ENCODE measurements around the gene PPP3R1. TPM values are rescaled to one million over a fixed set of nuclear protein-coding genes. Genes with fewer than 3 reads are reported as not detected.
A peak's percentile ranks its signal among the peaks of the same experiment; 100 is the strongest.

Gene PPP3R1
- total and polyA plus RNA-seq, 2 donors (not counting 3 experiments of a cell fraction or from before 2014, with no cell fraction given), result 8.4 to 62.2 TPM

DNA sequence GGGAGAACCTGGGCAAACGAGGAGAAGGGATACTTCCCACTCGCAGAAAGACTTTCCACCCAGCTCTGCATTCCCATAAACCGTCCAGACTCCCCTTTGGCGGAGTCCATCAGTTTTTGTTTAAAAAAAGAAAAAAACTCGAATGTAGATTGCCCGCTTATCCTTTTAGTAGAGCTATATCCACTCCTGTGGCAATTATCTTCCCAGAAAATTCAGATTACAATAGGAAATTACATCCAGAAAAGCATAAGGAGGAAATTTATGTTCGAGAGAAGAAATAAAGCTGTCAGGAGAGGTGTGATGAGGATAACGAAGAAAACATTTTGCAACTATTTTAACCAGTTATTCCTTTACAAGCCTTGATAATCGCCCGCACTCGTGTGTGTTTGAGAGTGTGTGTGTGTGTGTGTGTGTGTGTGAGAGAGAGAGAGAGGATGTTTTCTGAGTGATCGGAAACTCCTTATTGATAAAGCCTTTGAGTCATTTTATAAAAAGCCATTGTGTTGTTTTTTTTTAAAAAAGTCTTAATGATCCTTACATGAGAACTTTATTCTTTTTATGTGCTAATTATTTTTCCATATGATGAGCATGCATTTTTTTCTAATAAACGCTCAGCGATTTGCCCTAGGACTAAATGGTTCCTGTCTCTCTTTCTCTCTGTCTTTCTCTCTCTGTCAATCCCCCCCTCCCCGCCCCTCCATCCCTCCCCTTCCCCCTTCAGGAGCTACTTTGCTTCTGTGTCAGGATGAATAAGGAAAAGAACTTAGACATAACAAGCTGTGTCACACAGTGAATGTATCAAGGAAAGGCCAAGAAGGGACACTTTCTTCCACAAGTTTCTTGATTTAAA is 1.1 kb upstream of the PPP3R1 start:
- dilution Hi-C loops (cut with MboI; ENCODE audit: extremely low pct_ligation_motif_present, low sequenced_read_pairs), result no loop called here
- Histone ChIP-seq H3K9me3 (replicated peaks; ENCODE audit: control insufficient read depth, insufficient read depth, low read length) (no peaks in the 10 kb centered on the region), H3K27ac (ENCODE audit: insufficient read depth, low read depth, low read length) (peak overlapping the region; percentile 91), H3K27me3 (ENCODE audit: control insufficient read depth in 2 of 2, insufficient read depth in 2 of 2, low read length in 2 of 2) (no peaks in the 10 kb centered on the region), H2AFZ (ENCODE audit: low read depth, low read length) (peak overlapping the region; percentile 89), H3K4me3 (replicated peaks in 1 of 3; ENCODE audit: insufficient read depth in 1 of 3, low read depth in 1 of 3, low read length in 3 of 3) (peak overlapping the region; percentile 56 to 98 (median 96)), H3K9ac (replicated peaks; ENCODE audit: extremely low read depth, insufficient read depth, low read length) (peak overlapping the region; percentile 98), H3K79me2 (ENCODE audit: control insufficient read depth, insufficient read depth, low read length) (peaks cover 37% of the 10 kb centered on the region), H3K4me2 (ENCODE audit: insufficient read depth, low read length) (peak overlapping the region; percentile 99), H3K9me1 (replicated peaks; ENCODE audit: control insufficient read depth, extremely low read depth, insufficient read depth, low read length) (no peaks in the 10 kb centered on the region), H4K20me1 (replicated peaks; ENCODE audit: control insufficient read depth, extremely low read depth, insufficient read depth, low read length) (peaks cover 11% of the 10 kb centered on the region), H3K36me3 (ENCODE audit: control insufficient read depth in 2 of 2, extremely low read depth in 1 of 2, insufficient read depth in 2 of 2, low read length in 2 of 2) (no peaks in the 10 kb centered on the region), H3K4me1 (ENCODE audit: control insufficient read depth, extremely low read depth, insufficient read depth, low read length) (peaks cover 42% of the 10 kb centered on the region)
- DNase-seq (ENCODE audit: low read depth, low spot score) (peak; percentile 61), FAIRE-seq (peak; percentile 63)
- no peak for TF ChIP-seq JUN (IDR thresholded peaks at IDR 0.05; ENCODE audit: borderline replicate concordance, insufficient read depth, insufficient read length, low read depth)
- peak; percentile 5 for TF ChIP-seq POLR2AphosphoS5 (IDR thresholded peaks at IDR 0.05; ENCODE audit: insufficient read depth, low read depth, low read length)
- peak; percentile 27 for TF ChIP-seq POLR2A (IDR thresholded peaks at IDR 0.05; ENCODE audit: low read depth, low read length)
- peak; percentile 46 for TF ChIP-seq FOS (IDR thresholded peaks at IDR 0.05; ENCODE audit: borderline replicate concordance, insufficient read depth, low read length)
- peak; percentile 39 for TF ChIP-seq GATA2 (IDR thresholded peaks at IDR 0.05; ENCODE audit: insufficient read depth, insufficient read length, low read depth, low read length)
- POLR2A ChIA-PET, result interaction anchor here (1.2 to 1.4 kb wide), 2 partner anchors 27 to 66 kb away, joined by 3 to 20 read pairs; partner anchors contain the start of gene CNRIP1
- intact Hi-C loops (cut with micrococcal nuclease), result loop anchor here (1.0 to 10.0 kb wide), 2 partner anchors 67 to 191 kb away; no protein-coding TSS in a partner anchor
- CTCF ChIA-PET, result interaction anchor here (0.5 to 4.6 kb wide), 16 partner anchors 8 to 131 kb away, joined by 3 to 60 read pairs (median 4); partner anchors contain the start of genes CNRIP1 and PNO1
- BruUV-seq (replicated peaks), result no TSS peak

Measured in endothelial cell of umbilical vein (primary cell).